CD4-positive, alpha-beta T cell treated with Interleukin-2 at 100 ng/mL for 4 hours (primary cell): Measurements from ENCODE around the gene RAD51B.

Source experiments
- DNase-seq: peaks from one replicate; pipeline ENCODE4 v3.0.0-alpha.2; 2020; ENCODE audit warnings: low spot score

RAD51B gene

GRCh38 chr14:68442828-68443629 is 623.5 kb downstream of the RAD51B start:
- DNase-seq, result no peak

- no peak for DNase-seq
Measured at GRCh38 chr14:68444449-68445168, 625.0 kb downstream of the RAD51B start.

GRCh38 chr14:68446243-68447040 is 626.9 kb downstream of the RAD51B start:
- no peak for DNase-seq

GRCh38 chr14:68447581-68448251 is 628.1 kb downstream of the RAD51B start:
- DNase-seq, result no peak

GRCh38 chr14:68448252-68448902 is 628.8 kb downstream of the RAD51B start:
- DNase-seq, result no peak

GRCh38 chr14:68449561-68450181 is 630.1 kb downstream of the RAD51B start:
- no peak for DNase-seq

GRCh38 chr14:68450391-68451120 is 631.0 kb downstream of the RAD51B start:
- no peak for DNase-seq

GRCh38 chr14:68451696-68452373 is 632.3 kb downstream of the RAD51B start:
- DNase-seq, result no peak

- DNase-seq, result no peak
Measured at GRCh38 chr14:68458253-68458652, 638.7 kb downstream of the RAD51B start.

GRCh38 chr14:68458840-68459469 is 639.4 kb downstream of the RAD51B start:
- DNase-seq, result no peak

GRCh38 chr14:68459480-68460136 is 640.0 kb downstream of the RAD51B start:
- DNase-seq, result no peak

GRCh38 chr14:68460541-68460940 is 641.0 kb downstream of the RAD51B start:
- DNase-seq, result no peak

GRCh38 chr14:68461086-68461485 is 641.5 kb downstream of the RAD51B start:
- DNase-seq, result no peak

GRCh38 chr14:68462683-68463082 is 643.1 kb downstream of the RAD51B start:
- DNase-seq, result no peak

GRCh38 chr14:68463299-68463698 is 643.7 kb downstream of the RAD51B start:
- no peak for DNase-seq

- DNase-seq, result no peak
Measured at GRCh38 chr14:68463705-68464374, 644.3 kb downstream of the RAD51B start.

- no peak for DNase-seq
Measured at GRCh38 chr14:68464711-68465110, 645.1 kb downstream of the RAD51B start.

GRCh38 chr14:68466491-68466977 is 647.0 kb downstream of the RAD51B start:
- DNase-seq, result no peak
